Measurements from ENCODE around the gene NME9. TPM values are rescaled to one million over a fixed set of nuclear protein-coding genes. Genes with fewer than 3 reads are reported as not detected.

The NME9 gene
- total and polyA plus RNA-seq, 10 of the 15 experiments (the other 5 are each of a cell fraction or from before 2014, with no cell fraction given), result 0.09 to 0.68 (median 0.22) TPM; not detected in 6

DNA sequence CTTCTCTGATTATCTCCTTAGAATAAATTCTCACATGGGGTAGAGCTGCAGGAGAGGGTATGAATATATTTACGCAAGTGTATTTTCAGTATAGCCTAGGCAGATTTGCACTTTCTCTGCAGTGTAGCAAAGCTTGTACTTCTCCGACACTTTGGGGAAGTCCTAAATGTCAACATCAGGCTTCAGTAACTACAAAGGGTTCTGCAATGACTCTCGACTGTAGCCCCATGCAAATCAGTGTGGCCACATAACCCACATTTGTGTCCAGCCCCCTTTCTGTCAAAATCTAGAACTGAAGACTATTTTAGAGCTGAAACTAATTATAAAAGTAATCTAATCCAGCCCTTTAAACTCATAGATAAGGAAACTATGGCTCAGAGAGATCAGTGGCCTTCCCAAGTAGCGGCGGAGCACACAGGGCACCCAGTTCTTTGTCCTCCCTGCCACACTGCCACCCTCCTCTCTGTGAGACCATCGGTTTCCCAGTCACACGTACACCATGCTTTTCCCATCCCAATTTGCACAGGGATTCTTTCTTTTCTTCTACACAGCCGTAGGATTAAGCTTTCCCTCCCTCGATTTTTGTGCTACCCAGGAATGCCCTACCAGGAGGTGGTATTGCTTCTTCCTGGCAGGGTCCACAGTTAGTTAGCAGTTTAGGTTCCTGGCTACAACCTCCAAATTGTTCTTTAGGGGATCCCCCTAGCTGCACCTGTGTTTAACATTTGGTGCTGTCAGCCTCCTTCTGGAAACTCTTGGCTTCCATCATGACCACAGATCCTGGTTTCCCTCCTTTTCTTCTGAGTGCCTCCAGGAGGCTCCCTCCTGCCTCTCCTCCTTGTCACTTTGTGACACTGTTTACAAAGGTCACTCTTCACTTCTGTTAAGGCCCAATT, 41.7 kb upstream of the NME9 start (continued):
- peak; percentile 78 for TF ChIP-seq NFIC (IDR thresholded peaks at IDR 0.05; ENCODE audit: low read depth, low read length)
- TF ChIP-seq, protein P1, sequence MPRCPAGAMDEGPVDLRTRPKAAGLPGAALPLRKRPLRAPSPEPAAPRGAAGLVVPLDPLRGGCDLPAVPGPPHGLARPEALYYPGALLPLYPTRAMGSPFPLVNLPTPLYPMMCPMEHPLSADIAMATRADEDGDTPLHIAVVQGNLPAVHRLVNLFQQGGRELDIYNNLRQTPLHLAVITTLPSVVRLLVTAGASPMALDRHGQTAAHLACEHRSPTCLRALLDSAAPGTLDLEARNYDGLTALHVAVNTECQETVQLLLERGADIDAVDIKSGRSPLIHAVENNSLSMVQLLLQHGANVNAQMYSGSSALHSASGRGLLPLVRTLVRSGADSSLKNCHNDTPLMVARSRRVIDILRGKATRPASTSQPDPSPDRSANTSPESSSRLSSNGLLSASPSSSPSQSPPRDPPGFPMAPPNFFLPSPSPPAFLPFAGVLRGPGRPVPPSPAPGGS (IDR thresholded peaks at IDR 0.05; ENCODE audit: borderline replicate concordance, insufficient read depth, low read depth, low read length, poor library complexity, severe bottlenecking), result no peak
- no peak for TF ChIP-seq SRF (IDR thresholded peaks at IDR 0.05; ENCODE audit: low read depth in 2 of 2, low read length in 2 of 2)
- no peak for TF ChIP-seq KLF5 (IDR thresholded peaks at IDR 0.05; ENCODE audit: partially characterized antibody)
- no peak for TF ChIP-seq ZNF274 (IDR thresholded peaks at IDR 0.05; ENCODE audit: insufficient read depth, insufficient read length)
- TF ChIP-seq, protein P2, sequence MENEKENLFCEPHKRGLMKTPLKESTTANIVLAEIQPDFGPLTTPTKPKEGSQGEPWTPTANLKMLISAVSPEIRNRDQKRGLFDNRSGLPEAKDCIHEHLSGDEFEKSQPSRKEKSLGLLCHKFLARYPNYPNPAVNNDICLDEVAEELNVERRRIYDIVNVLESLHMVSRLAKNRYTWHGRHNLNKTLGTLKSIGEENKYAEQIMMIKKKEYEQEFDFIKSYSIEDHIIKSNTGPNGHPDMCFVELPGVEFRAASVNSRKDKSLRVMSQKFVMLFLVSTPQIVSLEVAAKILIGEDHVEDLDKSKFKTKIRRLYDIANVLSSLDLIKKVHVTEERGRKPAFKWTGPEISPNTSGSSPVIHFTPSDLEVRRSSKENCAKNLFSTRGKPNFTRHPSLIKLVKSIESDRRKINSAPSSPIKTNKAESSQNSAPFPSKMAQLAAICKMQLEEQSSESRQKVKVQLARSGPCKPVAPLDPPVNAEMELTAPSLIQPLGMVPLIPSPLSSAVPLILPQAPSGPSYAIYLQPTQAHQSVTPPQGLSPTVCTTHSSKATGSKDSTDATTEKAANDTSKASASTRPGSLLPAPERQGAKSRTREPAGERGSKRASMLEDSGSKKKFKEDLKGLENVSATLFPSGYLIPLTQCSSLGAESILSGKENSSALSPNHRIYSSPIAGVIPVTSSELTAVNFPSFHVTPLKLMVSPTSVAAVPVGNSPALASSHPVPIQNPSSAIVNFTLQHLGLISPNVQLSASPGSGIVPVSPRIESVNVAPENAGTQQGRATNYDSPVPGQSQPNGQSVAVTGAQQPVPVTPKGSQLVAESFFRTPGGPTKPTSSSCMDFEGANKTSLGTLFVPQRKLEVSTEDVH (IDR thresholded peaks at IDR 0.05; ENCODE audit: low read depth, partially characterized antibody), result no peak
- TF ChIP-seq EGR1 (IDR thresholded peaks at IDR 0.05; ENCODE audit: borderline replicate concordance in 1 of 2, low read depth in 2 of 2, low read length in 2 of 2), result no peak
- TF ChIP-seq RAD51 (IDR thresholded peaks at IDR 0.05), result no peak
- no peak for TF ChIP-seq TAF1 (IDR thresholded peaks at IDR 0.05; ENCODE audit: borderline replicate concordance, low read depth, low read length)
- TF ChIP-seq RB1 (IDR thresholded peaks at IDR 0.05; ENCODE audit: borderline replicate concordance), result no peak
- TF ChIP-seq, protein P3, sequence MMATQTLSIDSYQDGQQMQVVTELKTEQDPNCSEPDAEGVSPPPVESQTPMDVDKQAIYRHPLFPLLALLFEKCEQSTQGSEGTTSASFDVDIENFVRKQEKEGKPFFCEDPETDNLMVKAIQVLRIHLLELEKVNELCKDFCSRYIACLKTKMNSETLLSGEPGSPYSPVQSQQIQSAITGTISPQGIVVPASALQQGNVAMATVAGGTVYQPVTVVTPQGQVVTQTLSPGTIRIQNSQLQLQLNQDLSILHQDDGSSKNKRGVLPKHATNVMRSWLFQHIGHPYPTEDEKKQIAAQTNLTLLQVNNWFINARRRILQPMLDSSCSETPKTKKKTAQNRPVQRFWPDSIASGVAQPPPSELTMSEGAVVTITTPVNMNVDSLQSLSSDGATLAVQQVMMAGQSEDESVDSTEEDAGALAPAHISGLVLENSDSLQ (IDR thresholded peaks at IDR 0.05), result peak; percentile 48
- no peak for TF ChIP-seq IKZF1 (conservative IDR thresholded peaks at IDR 0.05)
- no peak for TF ChIP-seq SUZ12 (IDR thresholded peaks at IDR 0.05; ENCODE audit: unreplicated experiment)
- peak; percentile 99 for TF ChIP-seq ZNF217 (IDR thresholded peaks at IDR 0.05)
- TF ChIP-seq SMAD1 (IDR thresholded peaks at IDR 0.05; ENCODE audit: low read depth, partially characterized antibody), result no peak
- no peak for TF ChIP-seq ZNF24 (IDR thresholded peaks at IDR 0.05)
- TF ChIP-seq RBBP5 (conservative IDR thresholded peaks at IDR 0.05), result no peak
- no peak for TF ChIP-seq ZNF622 (IDR thresholded peaks at IDR 0.05)
- no peak for TF ChIP-seq NR2C1 (IDR thresholded peaks at IDR 0.05)
- no peak for TF ChIP-seq LARP7 (IDR thresholded peaks at IDR 0.05)
- no peak; the same call in 1 of the 2 replicates for TF ChIP-seq FOXK2 (IDR thresholded peaks at IDR 0.05)
- TF ChIP-seq KAT2A (conservative IDR thresholded peaks at IDR 0.05; ENCODE audit: control insufficient read depth, low read depth, low read length), result no peak
- no peak; a peak in 1 of 4 replicates for TF ChIP-seq EP300 (IDR thresholded peaks at IDR 0.05; ENCODE audit: borderline replicate concordance in 1 of 2, control insufficient read depth in 1 of 2, low read depth in 2 of 2, low read length in 2 of 2)
- TF ChIP-seq, protein P4, sequence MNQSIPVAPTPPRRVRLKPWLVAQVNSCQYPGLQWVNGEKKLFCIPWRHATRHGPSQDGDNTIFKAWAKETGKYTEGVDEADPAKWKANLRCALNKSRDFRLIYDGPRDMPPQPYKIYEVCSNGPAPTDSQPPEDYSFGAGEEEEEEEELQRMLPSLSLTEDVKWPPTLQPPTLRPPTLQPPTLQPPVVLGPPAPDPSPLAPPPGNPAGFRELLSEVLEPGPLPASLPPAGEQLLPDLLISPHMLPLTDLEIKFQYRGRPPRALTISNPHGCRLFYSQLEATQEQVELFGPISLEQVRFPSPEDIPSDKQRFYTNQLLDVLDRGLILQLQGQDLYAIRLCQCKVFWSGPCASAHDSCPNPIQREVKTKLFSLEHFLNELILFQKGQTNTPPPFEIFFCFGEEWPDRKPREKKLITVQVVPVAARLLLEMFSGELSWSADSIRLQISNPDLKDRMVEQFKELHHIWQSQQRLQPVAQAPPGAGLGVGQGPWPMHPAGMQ (IDR thresholded peaks at IDR 0.05; ENCODE audit: borderline replicate concordance), result no peak
- no peak for TF ChIP-seq SMAD5 (IDR thresholded peaks at IDR 0.05; ENCODE audit: low read depth)

Measured in GM12878 (cell line).